HCT116 (cell line): Measurements from ENCODE around the gene FAM50A. TPM values are rescaled to one million over a fixed set of nuclear protein-coding genes. Genes with fewer than 3 reads are reported as not detected.

Experiments used
- ATAC-seq: fragments of 200-7000 bp; cut with Tn5 transposase; 2 replicates; pipeline ENCODE4 v1.9.1; 2020; ENCODE audit warnings: mild to moderate bottlenecking, moderate library complexity
- BruUV-seq: library from RNA; stranded (reverse); fragments of 400-500 nt; replicated peaks from 2 replicates; lab custom pipeline; 2021; lab: Mats Ljungman, UMichigan
- CTCF ChIA-PET: fragments of 300-600 bp; sonication (Branson Sonifier 250); formaldehyde crosslinking; loops from one replicate; lab custom pipeline; 2021; ENCODE audit warnings: antibody characterized with exemption; lab: Charles Lee
- POLR2A ChIA-PET: fragments of 300-600, 350-600 bp; sonication (Branson Sonifier 250); formaldehyde crosslinking; loops from one replicate; lab custom pipeline; 2021; ENCODE audit warnings: antibody characterized with exemption; lab: Charles Lee
- RAD21 ChIA-PET, 2 experiments: fragments of 300-600 bp; sonication (Branson Sonifier 250); formaldehyde crosslinking; loops; one replicate each; lab custom pipeline; 2023; ENCODE audit warnings: low total read pairs in 2 of 2; ENCODE audit not compliant: uncharacterized antibody in 2 of 2, unreplicated experiment in 2 of 2, low non-redundant PET in 1 of 2; lab: Charles Lee
- DNase-seq: peaks from one replicate; pipeline ENCODE4 v3.0.0-alpha.2; 2010; ENCODE audit warnings: low read depth, low spot score
- H2AFZ ChIP-seq: fragments of 200-600 bp; shearing (Covaris generic), sonication (generic); 2 replicates; pipeline ENCODE4 v1.6.1; 2017; ENCODE audit warnings: low read depth, mixed run types, mixed read lengths, antibody characterized with exemption, low read length; ENCODE audit not compliant: poor library complexity, severe bottlenecking
- H3K27ac ChIP-seq: 2 replicates; pipeline ENCODE4 v1.5.1; 2012; ENCODE audit warnings: low read depth, low read length
- H3K27me3 ChIP-seq: fragments of 200-600 bp; sonication (generic); 2 replicates; pipeline ENCODE4 v1.6.1; 2016; ENCODE audit warnings: mixed run types, low read length, mixed read lengths; ENCODE audit not compliant: insufficient read depth
- H3K36me3 ChIP-seq, 2 experiments: fragments of 200-500 bp in 1 of 2; fragments of 200-600 bp in 1 of 2; sonication (Bioruptor generic) in 1 of 2; sonication (generic) in 1 of 2; 2 replicates each; pipeline versions ENCODE4 v1.5.1 to v1.6.1; 2014 to 2016; ENCODE audit warnings: low read length in 2 of 2, inconsistent platforms in 1 of 2, mixed read lengths in 1 of 2, mixed run types in 1 of 2; ENCODE audit not compliant: insufficient read depth in 2 of 2, control insufficient read depth in 1 of 2
- H3K4me1 ChIP-seq, 2 experiments: fragments of 200-600 bp in 1 of 2; sonication (generic) in 1 of 2; 2 replicates each; pipeline versions ENCODE4 v1.5.1 to v1.6.1; 2012 to 2017; ENCODE audit warnings: low read length in 2 of 2, inconsistent platforms in 1 of 2, mild to moderate bottlenecking in 1 of 2, mixed read lengths in 1 of 2, mixed run types in 1 of 2, moderate library complexity in 1 of 2; ENCODE audit not compliant: insufficient read depth in 2 of 2, control insufficient read depth in 1 of 2
- H3K4me2 ChIP-seq: fragments of 200-600 bp; sonication (generic); 2 replicates; pipeline ENCODE4 v1.6.1; 2017; ENCODE audit warnings: mixed run types, low read length, mixed read lengths
- H3K4me3 ChIP-seq, 2 experiments: fragments of 200-600 bp in 1 of 2; sonication (generic) in 1 of 2; replicated peaks in 1 of 2; 2 replicates each; pipeline ENCODE4 v1.5.1; 2011 to 2016; ENCODE audit warnings: low read length in 2 of 2, control low read depth in 1 of 2, low read depth in 1 of 2, mild to moderate bottlenecking in 1 of 2, mixed read lengths in 1 of 2, mixed run types in 1 of 2
- H3K79me2 ChIP-seq: fragments of 200-600 bp; sonication (generic); 2 replicates; pipeline ENCODE4 v1.6.1; 2017; ENCODE audit warnings: mild to moderate bottlenecking, mixed run types, low read length, moderate library complexity, mixed read lengths; ENCODE audit not compliant: insufficient read depth
- H3K9ac ChIP-seq: fragments of 200-600 bp; sonication (generic); 2 replicates; pipeline ENCODE4 v1.6.1; 2016; ENCODE audit warnings: low read length, mixed read lengths
- H3K9me2 ChIP-seq: fragments of 200-600 bp; sonication (generic), shearing (Covaris generic); 2 replicates; pipeline ENCODE4 v1.6.1; 2017; ENCODE audit warnings: mixed run types, mild to moderate bottlenecking, moderate library complexity; ENCODE audit not compliant: insufficient read depth
- H3K9me3 ChIP-seq, 2 experiments: fragments of 200-500 bp in 1 of 2; fragments of 200-600 bp in 1 of 2; sonication (Bioruptor generic) in 1 of 2; sonication (generic) in 1 of 2; 2 replicates each; pipeline ENCODE4 v1.6.1; 2014 to 2017; ENCODE audit warnings: low read length in 2 of 2, mixed read lengths in 2 of 2, inconsistent platforms in 1 of 2, low read depth in 1 of 2, mild to moderate bottlenecking in 1 of 2, mixed run types in 1 of 2, moderate library complexity in 1 of 2; ENCODE audit not compliant: control insufficient read depth in 1 of 2, insufficient read depth in 1 of 2
- H4K20me1 ChIP-seq: fragments of 200-600 bp; sonication (generic), shearing (Covaris generic); 2 replicates; pipeline ENCODE4 v1.6.1; 2017; ENCODE audit warnings: mixed run types, mild to moderate bottlenecking, moderate library complexity; ENCODE audit not compliant: insufficient read depth
- CBX3 ChIP-seq: IDR thresholded peaks from 2 replicates; pipeline ENCODE4 v1.6.1; 2012; ENCODE audit warnings: low read depth
- CEBPB ChIP-seq: IDR thresholded peaks from 2 replicates; pipeline ENCODE4 v1.6.1; 2012; ENCODE audit warnings: low read depth
- ELF1 ChIP-seq: IDR thresholded peaks from 2 replicates; pipeline ENCODE4 v1.6.1; 2012; ENCODE audit warnings: low read depth, borderline replicate concordance
- EZH2 ChIP-seq: fragments of 200-600 bp; sonication (generic); IDR thresholded peaks from 2 replicates; pipeline ENCODE4 v1.6.1; 2017; ENCODE audit warnings: antibody characterized with exemption, mixed run types
- EZH2phosphoT487 ChIP-seq: fragments of 200-600 bp; IDR thresholded peaks from 2 replicates; pipeline ENCODE4 v1.6.1; 2018; ENCODE audit warnings: antibody characterized with exemption, borderline replicate concordance
- FOSL1 ChIP-seq: IDR thresholded peaks from 2 replicates; pipeline ENCODE4 v1.6.1; 2012; ENCODE audit warnings: low read depth
- JUND ChIP-seq: IDR thresholded peaks from 2 replicates; pipeline ENCODE4 v1.6.1; 2012
- POLR2AphosphoS5 ChIP-seq: IDR thresholded peaks from 2 replicates; pipeline ENCODE4 v1.6.1; 2011; ENCODE audit warnings: mild to moderate bottlenecking, low read depth, low read length, moderate library complexity
- RAD21 ChIP-seq: IDR thresholded peaks from 2 replicates; pipeline ENCODE4 v1.6.1; 2012; ENCODE audit warnings: low read depth, mild to moderate bottlenecking
- REST ChIP-seq: IDR thresholded peaks from 2 replicates; pipeline ENCODE4 v1.6.1; 2012; ENCODE audit warnings: low read depth
- SIN3A ChIP-seq: IDR thresholded peaks from 2 replicates; pipeline ENCODE4 v1.6.1; 2012; ENCODE audit warnings: low read depth
- SP1 ChIP-seq: IDR thresholded peaks from 2 replicates; pipeline ENCODE4 v1.6.1; 2012; ENCODE audit warnings: low read depth
- SRF ChIP-seq: IDR thresholded peaks from 2 replicates; pipeline ENCODE4 v1.6.1; 2012; ENCODE audit warnings: low read depth
- TCF7L2 ChIP-seq: IDR thresholded peaks from 2 replicates; pipeline ENCODE4 v1.7.0; 2011; ENCODE audit warnings: borderline replicate concordance, inconsistent platforms; ENCODE audit not compliant: insufficient read depth, insufficient read length; ENCODE audit errors: extremely low read depth
- ZBTB33 ChIP-seq: IDR thresholded peaks from 2 replicates; pipeline ENCODE4 v1.6.1; 2011; ENCODE audit warnings: mild to moderate bottlenecking, low read length, moderate library complexity; ENCODE audit not compliant: insufficient replicate concordance; ENCODE audit errors: extremely low read depth
- ZNF274 ChIP-seq: fragments of 200-500 bp; sonication (Bioruptor generic); IDR thresholded peaks from 2 replicates; pipeline ENCODE4 v1.6.1; 2014; ENCODE audit warnings: mild to moderate bottlenecking, low read depth, low read length, inconsistent platforms
- intact Hi-C: fragments of 100-400 bp; cut with micrococcal nuclease; formaldehyde crosslinking; loops from 2 replicates; pipeline ENCODE4 v1.10.0; 2022
- total RNA-seq: library from RNA; stranded (reverse); gene quantifications from one replicate; pipeline ENCODE4 v1.2.1, GENCODE V29; 2021; ENCODE audit not compliant: unreplicated experiment
- TF ChIP-seq, protein P1 (sequence below): IDR thresholded peaks from 2 replicates; pipeline ENCODE4 v1.6.1; 2012
- TF ChIP-seq, protein P2 (sequence below), 3 experiments: fragments of 200-600 bp in 1 of 3; sonication (generic) in 1 of 3; IDR thresholded peaks in 2 of 3; conservative IDR thresholded peaks in 1 of 3; 2 replicates each; pipeline ENCODE4 v1.5.1; 2012 to 2017; ENCODE audit warnings: low read depth in 2 of 3, low read length in 2 of 3, antibody characterized with exemption in 1 of 3, borderline replicate concordance in 1 of 3, control low read depth in 1 of 3, mild to moderate bottlenecking in 1 of 3, mixed read lengths in 1 of 3, mixed run types in 1 of 3, moderate library complexity in 1 of 3; ENCODE audit not compliant: insufficient read depth in 1 of 3

The FAM50A gene
- total RNA-seq, 1 experiment from 2014 or later: 46.5 TPM

DNA sequence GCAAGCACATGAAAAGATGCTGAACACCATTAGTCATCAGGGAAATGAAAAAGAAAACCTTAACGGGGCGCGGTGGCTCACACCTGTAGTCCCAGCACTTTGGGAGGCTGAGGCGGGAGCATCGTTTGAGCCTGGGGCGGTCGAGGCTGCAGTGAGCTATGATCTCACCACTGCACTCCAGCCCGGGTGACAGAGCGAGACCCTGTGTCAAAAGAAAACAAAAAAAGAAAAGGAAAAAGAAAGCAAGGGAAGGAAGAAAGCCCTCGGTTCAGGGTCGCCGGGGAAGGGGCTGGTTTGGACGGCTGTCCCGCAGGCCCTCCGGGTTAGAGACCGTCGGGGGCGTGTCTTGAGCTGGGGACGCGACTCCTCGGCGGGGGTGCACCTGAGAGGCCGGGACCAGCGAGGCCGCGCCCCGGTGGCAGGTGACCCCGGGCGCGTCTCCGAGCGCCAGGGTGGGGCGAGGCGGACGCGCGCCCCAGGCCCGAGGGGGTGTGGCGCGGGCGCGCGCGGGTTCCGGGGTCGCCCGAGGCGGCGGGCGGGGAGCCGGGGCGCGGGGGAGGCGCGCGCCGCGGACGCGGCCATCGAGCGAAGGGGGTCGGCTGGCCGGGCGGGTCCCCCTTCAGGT lies 13.7 kb downstream of the FAM50A start:
- H3K27me3 ChIP-seq: no peaks in the 10 kb centered on the region
- H3K4me3 ChIP-seq: peak overlapping the region; percentile 26 to 52
- no peaks in the 10 kb centered on the region for H4K20me1 ChIP-seq
- no peak for TF ChIP-seq EZH2phosphoT487
- TF ChIP-seq, protein P1, sequence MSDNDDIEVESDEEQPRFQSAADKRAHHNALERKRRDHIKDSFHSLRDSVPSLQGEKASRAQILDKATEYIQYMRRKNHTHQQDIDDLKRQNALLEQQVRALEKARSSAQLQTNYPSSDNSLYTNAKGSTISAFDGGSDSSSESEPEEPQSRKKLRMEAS: no peak
- no peak for TF ChIP-seq FOSL1
- no peak for TF ChIP-seq JUND
- TF ChIP-seq, protein P2, sequence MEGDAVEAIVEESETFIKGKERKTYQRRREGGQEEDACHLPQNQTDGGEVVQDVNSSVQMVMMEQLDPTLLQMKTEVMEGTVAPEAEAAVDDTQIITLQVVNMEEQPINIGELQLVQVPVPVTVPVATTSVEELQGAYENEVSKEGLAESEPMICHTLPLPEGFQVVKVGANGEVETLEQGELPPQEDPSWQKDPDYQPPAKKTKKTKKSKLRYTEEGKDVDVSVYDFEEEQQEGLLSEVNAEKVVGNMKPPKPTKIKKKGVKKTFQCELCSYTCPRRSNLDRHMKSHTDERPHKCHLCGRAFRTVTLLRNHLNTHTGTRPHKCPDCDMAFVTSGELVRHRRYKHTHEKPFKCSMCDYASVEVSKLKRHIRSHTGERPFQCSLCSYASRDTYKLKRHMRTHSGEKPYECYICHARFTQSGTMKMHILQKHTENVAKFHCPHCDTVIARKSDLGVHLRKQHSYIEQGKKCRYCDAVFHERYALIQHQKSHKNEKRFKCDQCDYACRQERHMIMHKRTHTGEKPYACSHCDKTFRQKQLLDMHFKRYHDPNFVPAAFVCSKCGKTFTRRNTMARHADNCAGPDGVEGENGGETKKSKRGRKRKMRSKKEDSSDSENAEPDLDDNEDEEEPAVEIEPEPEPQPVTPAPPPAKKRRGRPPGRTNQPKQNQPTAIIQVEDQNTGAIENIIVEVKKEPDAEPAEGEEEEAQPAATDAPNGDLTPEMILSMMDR (IDR thresholded peaks at IDR 0.05 in 2 of 3, conservative IDR thresholded peaks at IDR 0.05 in 1 of 3; ENCODE audit: borderline replicate concordance in 1 of 3, insufficient read depth in 1 of 3, low read depth in 2 of 3, low read length in 2 of 3): no peak
- TF ChIP-seq SRF: no peak
- no peak for TF ChIP-seq SP1
- TF ChIP-seq ZNF274: no peak
- no peak for TF ChIP-seq REST
- TF ChIP-seq SIN3A: no peak
- no peak for TF ChIP-seq RAD21
- TF ChIP-seq CEBPB: no peak
- no peak for TF ChIP-seq TCF7L2
- TF ChIP-seq ELF1: no peak
- TF ChIP-seq ZBTB33: no peak
- no peak for TF ChIP-seq CBX3
- TF ChIP-seq EZH2: no peak
- TF ChIP-seq POLR2AphosphoS5: no peak
- no TSS peak for BruUV-seq
- peak overlapping the region; percentile 80; the same call in 1 of the 2 replicates for H3K27ac ChIP-seq
- no peak overlapping the region for H3K9ac ChIP-seq
- peak overlapping the region; percentile 69 for H3K4me2 ChIP-seq
- no peaks in the 10 kb centered on the region for H3K9me3 ChIP-seq
- H3K9me2 ChIP-seq: no peaks in the 10 kb centered on the region
- peak; percentile 73 for ATAC-seq
- POLR2A ChIA-PET: interaction anchor here (1.2 kb wide), 1 partner anchor 33 kb away, joined by 4 read pairs; the partner anchor contains the start of gene SLC10A3
- H3K79me2 ChIP-seq: peaks cover 24% of the 10 kb centered on the region
- RAD21 ChIA-PET: no interaction called here
- peaks cover 7 to 12% of the 10 kb centered on the region in 2 experiments; a peak in 1 of 4 replicates for H3K4me1 ChIP-seq
- no peaks in the 10 kb centered on the region; a peak in 1 of 4 replicates for H3K36me3 ChIP-seq
- DNase-seq: no peak
- no peak overlapping the region for H2AFZ ChIP-seq
- CTCF ChIA-PET: no interaction called here
- intact Hi-C loops: no loop called here
